HG03457 (cell line): ENCODE measurements around the gene PPP6R3.
"Not testable (repeated sequence)": the region's sequence is repeated elsewhere in the genome, so short reads cannot be mapped to it uniquely, and the experiment has no call there.

Experiments
- ATAC-seq: cut with Tn5 transposase; IDR thresholded peaks from one replicate; pipeline ENCODE4 v1.9.1; 2021; ENCODE audit warnings: moderate number of reproducible peaks; ENCODE audit not compliant: unreplicated experiment

The PPP6R3 gene

DNA sequence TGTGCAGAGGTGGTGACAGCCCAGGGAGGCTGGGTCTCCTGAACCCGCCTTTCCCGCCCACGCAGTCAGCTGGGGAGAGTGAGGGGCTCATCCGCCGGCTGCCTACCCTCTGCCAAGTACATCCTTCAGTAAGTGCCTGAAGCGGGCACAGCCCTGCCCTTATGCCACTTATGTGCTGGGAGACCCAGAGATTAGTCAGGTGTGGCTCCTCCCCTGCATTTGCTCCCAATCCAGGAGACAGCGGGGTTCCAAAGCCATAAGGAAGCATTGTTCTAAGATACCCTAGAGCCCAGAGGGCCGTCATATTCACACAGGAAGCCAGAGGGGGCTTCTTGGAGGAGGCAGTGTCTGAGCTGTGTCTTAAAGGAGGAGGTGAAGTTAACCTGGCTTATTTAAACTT, 5.8 kb upstream of the PPP6R3 start:
- no peak for ATAC-seq

GRCh38 chr11:68455485-68455884, 5.1 kb upstream of the PPP6R3 start:
- no peak for ATAC-seq

DNA sequence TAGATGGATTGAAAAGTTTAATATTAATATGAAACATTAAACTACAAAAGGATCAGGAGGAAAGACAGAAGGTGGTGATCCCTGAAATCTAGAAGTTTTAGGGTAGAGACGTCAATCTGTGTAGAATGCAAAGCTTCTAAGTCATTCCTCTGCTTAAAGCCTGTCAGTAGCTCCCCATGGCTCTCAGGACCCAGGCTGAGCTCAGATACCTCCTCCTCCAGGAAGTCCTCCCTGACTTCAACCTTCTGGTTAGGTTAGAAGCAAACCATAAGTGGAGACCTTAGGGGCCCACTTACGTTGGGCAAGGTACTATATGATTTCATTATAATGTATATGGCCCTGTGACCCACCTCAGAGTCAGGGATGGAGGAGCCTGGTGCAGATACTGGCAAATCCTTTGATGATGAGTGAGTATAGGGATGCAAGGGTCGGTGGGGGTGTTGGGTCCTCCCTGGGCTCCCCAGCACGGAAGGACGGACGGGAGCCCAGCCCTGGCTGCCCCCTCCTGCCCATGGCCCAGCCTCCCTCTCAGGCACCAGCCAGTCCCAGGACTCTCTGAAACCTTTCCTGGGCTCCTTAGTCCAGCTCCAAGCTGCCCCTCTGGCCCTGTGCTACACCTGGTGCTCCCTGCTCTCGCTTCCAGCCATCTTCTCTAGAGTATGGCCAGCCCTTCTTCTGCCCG, 3.2 kb upstream of the PPP6R3 start:
- no peak for ATAC-seq

GRCh38 chr11:68457898-68458249, 2.7 kb upstream of the PPP6R3 start:
- ATAC-seq = no peak

DNA sequence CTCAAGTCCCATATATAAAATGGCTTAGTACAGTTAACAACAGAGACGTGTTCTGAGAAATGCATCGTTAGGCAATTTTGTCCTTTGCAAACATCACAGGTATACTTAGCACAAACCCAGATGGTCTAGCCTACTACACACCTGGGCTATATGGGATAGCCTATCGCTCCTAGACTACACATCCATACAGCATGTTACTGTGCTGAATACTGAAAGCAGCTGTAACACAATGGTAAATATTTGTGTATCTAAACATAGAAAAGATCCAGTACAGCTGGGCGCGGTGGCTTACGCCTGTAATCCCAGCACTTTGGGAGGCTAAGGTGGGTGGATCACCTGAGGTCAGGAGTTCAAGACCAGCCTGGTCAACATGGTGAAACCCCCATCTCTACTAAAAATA, 2.2 kb upstream of the PPP6R3 start:
- not testable (repeated sequence) for ATAC-seq

- peak; percentile 54 for ATAC-seq
Observed at GRCh38 chr11:68459886-68460740, 439 bp upstream of the PPP6R3 start.

DNA sequence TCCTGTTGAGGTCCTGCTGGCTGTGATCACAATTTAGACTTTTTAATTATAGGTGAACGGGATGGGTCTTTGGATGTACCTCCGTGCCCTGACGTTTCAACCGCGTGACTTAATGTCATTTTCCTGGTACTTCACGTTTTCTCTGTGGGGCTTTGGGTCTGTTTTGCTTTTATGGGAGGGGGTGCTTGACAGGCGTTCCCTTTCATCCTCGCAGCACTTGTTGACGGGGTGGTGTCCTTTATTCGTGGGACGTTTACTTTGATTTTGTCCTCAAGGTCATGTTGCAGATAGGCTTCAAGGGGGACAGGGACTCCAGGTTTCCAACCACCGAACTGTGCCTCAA, 994 bp downstream of the PPP6R3 start:
- ATAC-seq = no peak

GRCh38 chr11:68463714-68464113, 3.2 kb downstream of the PPP6R3 start:
- no peak for ATAC-seq

DNA sequence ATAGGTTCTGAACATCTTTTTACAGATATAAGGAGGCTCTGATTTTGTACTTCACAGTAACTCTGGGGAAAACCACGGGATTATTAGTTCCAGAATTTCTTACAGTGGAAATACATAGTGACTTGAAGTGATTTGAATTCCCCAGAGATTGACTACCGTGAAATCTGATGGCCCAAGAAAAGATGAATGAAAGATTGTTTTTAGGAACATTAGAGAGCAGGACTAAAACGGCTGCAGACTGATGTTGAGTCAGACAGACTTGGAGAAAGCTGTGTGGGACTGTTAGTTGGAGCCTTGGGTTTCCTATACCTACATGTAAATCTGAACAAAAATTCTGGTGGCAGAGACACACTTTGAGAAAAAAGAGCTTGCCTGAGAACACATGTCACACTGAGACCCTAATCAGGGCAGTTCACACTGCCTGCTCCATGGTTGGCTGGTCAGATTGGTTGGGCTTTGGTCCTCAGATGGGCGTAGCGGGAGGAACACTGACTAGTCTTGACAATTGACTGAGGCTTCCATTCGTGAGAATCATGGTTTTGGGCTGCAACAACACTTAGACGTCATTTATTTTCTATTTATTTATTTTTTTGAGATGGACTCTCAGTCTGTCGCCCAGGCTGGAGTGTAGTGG, 6.8 kb downstream of the PPP6R3 start:
- no peak for ATAC-seq

DNA sequence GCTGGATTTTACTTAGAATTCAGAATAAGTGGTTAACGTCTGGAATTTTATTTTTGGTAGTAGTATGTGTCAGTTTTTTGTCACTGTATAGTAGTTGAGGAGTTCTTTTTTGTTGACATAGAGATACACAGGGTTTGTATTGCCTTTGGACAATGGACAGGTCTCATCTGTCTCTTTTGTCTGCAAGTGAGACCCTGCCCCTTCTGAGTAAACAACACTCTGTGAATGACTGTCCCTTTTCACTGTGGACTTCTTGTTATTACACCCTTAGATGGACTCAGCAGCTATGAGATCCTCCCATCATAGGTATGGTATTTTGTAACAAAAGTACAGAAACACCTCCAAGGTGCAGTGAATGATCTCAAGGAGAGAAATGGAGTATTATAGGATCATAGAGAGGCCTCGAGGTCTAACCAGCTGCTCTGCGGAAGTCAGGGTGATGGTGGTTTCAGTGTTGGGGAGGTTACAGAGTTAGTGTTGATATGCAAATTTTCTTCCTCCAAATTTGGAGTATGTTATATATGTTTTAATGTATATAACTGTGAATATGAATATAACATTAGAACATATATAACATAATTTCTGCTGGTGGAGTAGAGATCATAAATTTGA, 7.8 kb downstream of the PPP6R3 start:
- no peak for ATAC-seq

- ATAC-seq = no peak
Observed at GRCh38 chr11:68469122-68469521, 8.6 kb downstream of the PPP6R3 start.

DNA sequence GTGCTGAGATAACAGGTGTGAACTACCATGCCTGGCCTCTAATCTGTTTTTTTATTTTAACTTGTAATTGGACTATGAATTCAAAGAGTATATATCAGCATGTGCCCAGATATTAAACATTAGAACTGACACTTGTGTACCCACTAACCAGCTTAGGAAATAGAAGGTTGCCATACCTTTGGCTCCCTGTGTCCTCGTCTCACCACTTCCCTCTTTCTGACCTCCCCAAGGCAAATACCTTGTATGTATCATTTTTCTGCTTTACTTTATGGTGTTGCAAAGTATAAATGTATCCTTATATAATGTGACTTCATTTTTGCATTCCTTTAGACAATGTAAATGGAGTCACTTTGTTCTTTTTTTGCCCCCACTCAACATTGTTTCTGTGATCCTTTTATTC, 9.1 kb downstream of the PPP6R3 start:
- no peak for ATAC-seq

DNA sequence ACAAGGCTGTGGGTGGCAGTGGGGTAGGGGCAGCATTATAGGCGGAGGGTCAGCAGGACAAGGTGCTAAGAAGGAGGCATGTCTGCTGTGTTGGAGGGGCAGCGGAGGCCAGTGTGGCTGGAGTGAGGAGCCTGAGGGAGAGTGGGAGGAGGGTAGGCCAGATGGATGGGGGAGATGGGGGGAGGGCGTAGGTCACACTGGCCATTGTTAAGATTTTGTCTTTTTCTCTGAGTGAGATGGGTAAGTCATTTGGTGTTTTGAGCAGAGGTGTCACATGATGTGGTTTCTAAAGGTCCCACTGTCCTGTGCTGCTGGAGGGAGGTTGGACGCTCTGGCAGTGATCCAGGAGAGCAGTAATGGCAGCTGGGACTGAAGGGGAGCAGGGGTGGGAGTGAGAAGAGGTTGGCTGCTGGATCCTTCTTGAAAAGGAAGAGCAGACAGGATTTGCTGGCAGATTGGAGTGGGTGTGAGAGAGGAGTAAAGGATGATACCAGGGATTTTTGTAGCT, 9.8 kb downstream of the PPP6R3 start:
- no peak for ATAC-seq

DNA sequence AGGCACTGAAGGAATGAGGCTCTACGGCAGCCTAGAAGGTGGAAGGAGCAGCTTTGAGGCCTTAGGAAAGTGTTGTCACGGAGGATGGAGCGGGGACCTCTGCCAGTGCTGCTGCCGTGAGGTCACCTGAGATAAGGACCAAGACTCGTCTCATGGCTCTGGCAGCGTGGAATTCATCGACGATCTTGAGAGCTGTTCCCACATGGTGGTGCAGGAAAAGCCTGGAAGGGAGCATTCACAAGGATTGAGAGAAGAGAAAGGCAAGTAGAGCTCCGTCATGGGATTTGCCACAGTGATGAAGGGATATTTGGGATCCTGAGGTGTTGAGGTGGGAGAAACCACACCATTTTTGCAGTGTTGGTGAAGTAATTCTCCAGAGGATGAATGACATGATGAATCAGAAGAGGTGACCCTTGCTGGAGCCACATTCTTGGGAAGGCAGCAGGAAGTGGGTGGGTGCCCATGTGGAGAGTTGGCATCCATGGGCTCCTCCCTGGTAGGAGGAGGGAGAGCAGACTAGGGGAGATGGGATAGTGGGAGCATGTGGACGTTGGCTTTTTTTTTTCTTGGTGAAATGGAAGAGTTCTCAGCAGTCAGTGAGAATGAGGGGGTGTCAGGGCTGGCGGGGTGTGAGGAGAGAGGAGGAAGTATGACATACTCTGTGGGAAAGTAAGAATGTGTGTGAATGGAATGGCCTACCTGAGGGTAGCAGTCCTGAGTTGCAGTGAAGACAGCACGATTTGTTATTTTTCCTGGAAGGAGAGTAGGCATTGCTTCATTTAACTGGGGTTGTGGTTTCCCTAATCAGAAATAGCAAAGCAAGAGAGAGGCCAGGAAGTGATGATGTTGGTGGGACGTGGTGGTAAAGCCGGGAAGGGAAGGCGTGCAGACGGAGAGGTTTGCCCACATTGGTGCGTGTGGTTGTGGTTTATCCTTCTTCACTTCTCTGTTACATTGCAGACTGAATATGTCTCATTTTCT, 11.1 kb downstream of the PPP6R3 start:
- ATAC-seq = no peak

DNA sequence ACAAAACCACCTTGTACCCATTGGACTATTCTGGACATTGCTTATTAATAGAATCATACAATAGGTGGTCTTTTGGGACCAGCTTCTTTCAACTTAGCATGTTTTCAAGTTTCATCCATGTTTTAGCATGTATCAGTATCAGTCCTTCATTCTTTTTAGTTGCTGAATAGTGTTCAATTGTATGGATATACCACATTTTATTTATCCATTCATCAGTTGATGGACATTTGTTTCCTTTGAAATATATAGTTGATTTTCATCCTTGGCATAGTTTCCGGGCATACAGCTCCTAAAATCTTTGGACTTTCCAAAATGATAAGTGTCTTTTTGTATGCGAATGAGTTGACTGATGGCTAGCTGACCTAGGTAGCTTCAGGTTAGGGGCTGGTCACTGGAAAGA, 12.2 kb downstream of the PPP6R3 start:
- no peak for ATAC-seq

DNA sequence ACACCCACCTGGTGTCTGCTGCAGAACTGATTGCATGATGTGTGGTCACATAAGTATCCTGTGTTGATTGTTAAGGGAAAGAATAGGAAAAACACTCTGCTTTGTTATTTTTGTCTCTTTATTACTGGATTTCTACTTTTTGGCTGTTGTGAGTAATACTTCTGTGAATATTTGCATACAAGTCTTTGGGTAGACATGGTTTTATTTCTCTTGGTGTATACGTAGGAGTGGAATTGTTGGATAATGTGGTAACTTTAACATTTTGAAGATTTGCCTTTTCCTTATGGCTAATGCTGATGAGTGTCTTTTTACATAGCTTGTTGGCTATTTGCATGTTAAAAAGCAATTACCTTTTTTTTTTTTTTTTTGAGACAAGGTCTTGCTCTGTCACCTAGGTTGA, 13.1 kb downstream of the PPP6R3 start:
- no peak for ATAC-seq

DNA sequence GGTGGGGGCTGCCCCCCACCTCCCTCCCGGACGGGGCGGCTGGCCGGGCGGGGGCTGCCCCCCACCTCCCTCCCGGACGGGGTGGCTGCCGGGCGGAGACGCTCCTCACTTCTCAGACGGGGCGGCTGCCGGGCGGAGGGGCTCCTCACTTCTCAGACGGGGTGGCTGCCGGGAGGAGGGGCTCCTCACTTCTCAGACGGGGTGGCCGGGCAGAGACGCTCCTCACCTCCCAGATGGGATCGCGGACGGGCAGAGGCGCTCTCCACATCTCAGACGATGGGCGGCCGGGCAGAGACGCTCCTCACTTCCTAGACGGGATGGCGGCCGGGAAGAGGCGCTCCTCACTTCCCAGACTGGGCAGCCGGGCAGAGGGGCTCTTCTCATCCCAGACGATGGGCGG, 15.1 kb downstream of the PPP6R3 start:
- ATAC-seq = not testable (repeated sequence)

DNA sequence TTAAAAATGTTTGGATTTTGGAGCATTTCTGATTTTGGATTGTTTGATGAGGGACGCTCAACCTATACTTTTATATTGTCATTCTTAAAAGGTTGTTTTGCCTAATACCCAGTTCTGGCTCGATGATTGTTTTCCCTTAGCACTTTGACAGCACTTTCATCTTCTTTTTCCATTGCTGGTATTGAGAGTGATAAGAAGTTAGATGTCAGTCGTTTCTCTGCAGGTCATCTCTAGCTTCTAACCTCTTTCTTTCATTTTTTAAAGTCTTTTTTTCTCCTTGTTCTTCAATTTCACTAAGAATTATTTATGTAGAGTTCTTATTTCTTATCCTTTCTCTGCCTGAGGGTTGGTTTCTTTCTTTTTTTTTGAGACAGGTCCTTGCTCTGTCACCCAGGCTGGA, 18.8 kb downstream of the PPP6R3 start:
- no peak for ATAC-seq

DNA sequence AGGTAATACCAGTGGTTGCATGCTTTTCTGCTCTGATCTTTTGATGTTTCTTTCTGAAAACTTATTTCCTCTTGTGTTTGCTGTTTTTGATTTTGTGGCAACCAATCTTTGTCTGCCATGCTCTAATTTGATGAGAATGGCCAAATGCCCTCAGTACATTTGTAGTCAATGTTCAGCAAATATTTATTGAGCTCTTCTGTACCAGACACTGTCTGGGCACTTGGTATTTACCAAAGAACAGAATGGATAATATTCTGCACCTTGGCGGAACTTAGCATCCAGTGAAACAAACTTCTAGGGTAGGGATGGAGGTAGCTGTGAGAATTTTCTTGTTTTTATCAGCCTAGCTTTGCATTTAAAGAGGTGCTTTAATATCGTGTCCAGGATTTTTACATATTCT, 19.6 kb downstream of the PPP6R3 start:
- no peak for ATAC-seq

GRCh38 chr11:68480852-68481510, 20.4 kb downstream of the PPP6R3 start:
- ATAC-seq = no peak
